CD4-positive, alpha-beta T cell treated with Interleukin-4 for 1 hour (primary cell): ENCODE measurements around the gene ZNF358.
"Not testable (repeated sequence)": the region's sequence is repeated elsewhere in the genome, so short reads cannot be mapped to it uniquely, and the experiment has no call there.

Experiments
- DNase-seq, 2 donors: peaks; one replicate each; pipeline ENCODE4 v3.0.0-alpha.2; 2020 to 2022

The ZNF358 gene

GRCh38 chr19:7522072-7522922, 6.4 kb downstream of the ZNF358 start, which contains the start of gene MCOLN1:
Gene MCOLN1, plus strand, starts transcription at chr19:7522624. Its CDS starts 127 bp downstream, at chr19:7522751.
- DNase-seq, result peak; percentile 98 to 99

- DNase-seq, result no peak
Measured at GRCh38 chr19:7522923-7523667, 7.2 kb downstream of the ZNF358 start.

- no peak for DNase-seq
Measured at GRCh38 chr19:7524523-7524922, 8.6 kb downstream of the ZNF358 start.

GRCh38 chr19:7524992-7525739, 9.3 kb downstream of the ZNF358 start:
- DNase-seq, result no peak

GRCh38 chr19:7526059-7526929, 10.4 kb downstream of the ZNF358 start:
- DNase-seq, result no peak

GRCh38 chr19:7527516-7528191, 11.8 kb downstream of the ZNF358 start:
- peak in 1 of 2 donors; percentile 25 for DNase-seq

GRCh38 chr19:7528192-7528519, 12.3 kb downstream of the ZNF358 start:
- DNase-seq, result no peak

- no peak for DNase-seq
Measured at GRCh38 chr19:7528522-7529245, 12.8 kb downstream of the ZNF358 start.

- DNase-seq, result no peak
Measured at GRCh38 chr19:7529246-7529600, 13.3 kb downstream of the ZNF358 start.

- no peak for DNase-seq
Measured at GRCh38 chr19:7529610-7530490, 13.9 kb downstream of the ZNF358 start.

- no peak for DNase-seq
Measured at GRCh38 chr19:7533281-7533885, 17.5 kb downstream of the ZNF358 start.

- peak; percentile 84 to 87 for DNase-seq
Measured at GRCh38 chr19:7533925-7534480, 18.1 kb downstream of the ZNF358 start.

- DNase-seq, result peak in 1 of 2 donors; percentile 26
Measured at GRCh38 chr19:7534531-7535046, 18.7 kb downstream of the ZNF358 start.

GRCh38 chr19:7535047-7535997, 19.4 kb downstream of the ZNF358 start, which contains the start of gene PNPLA6:
Gene PNPLA6, plus strand, starts transcription at chr19:7535717. Its CDS starts 72 bp downstream, at chr19:7535789.
- DNase-seq, result peak; percentile 90 to 91

GRCh38 chr19:7535998-7536695, 20.2 kb downstream of the ZNF358 start:
- DNase-seq, result no peak

GRCh38 chr19:7538990-7539389, 23.1 kb downstream of the ZNF358 start:
- DNase-seq, result not testable (repeated sequence)
